T47D (cell line): Measurements from ENCODE around the gene RTN3.

Experiments
- DNase-seq, 2 experiments: peaks; one replicate each; pipeline versions ENCODE4 v3.0.0 to v3.0.0-alpha.2; 2011 to 2012; ENCODE audit warnings: low read depth in 1 of 2, low spot score in 1 of 2
- JUND ChIP-seq: IDR thresholded peaks from 2 replicates; pipeline ENCODE4 v1.6.1; 2012; ENCODE audit warnings: low read depth
- in situ Hi-C: cut with HindIII; loops from 2 replicates; pipeline ENCODE4 v1.10.0; 2016; ENCODE audit warnings: low sequenced_read_pairs, low pct_unique_long_range_greater_than_20kb

The RTN3 gene

GRCh38 chr11:63729326-63729725 is 48.0 kb downstream of the RTN3 start:
- in situ Hi-C loops, result no loop called here
- DNase-seq, result no peak
- TF ChIP-seq JUND, result no peak

- no peak for TF ChIP-seq JUND
- in situ Hi-C loops, result no loop called here
These were observed 55.6 kb downstream of the RTN3 start for GRCh38 chr11:63736864-63737263.

GRCh38 chr11:63737718-63738117 is 56.4 kb downstream of the RTN3 start:
- DNase-seq, result no peak
- in situ Hi-C loops, result no loop called here
- TF ChIP-seq JUND, result no peak

More at GRCh38 chr11:63736864-63737263, 55.6 kb downstream of the RTN3 start:
- no peak for DNase-seq

GRCh38 chr11:63738720-63739360 is 57.5 kb downstream of the RTN3 start:
- TF ChIP-seq JUND, result no peak
- peak in 1 of 2 experiments; percentile 83 for DNase-seq
- in situ Hi-C loops, result no loop called here

- in situ Hi-C loops, result no loop called here
- DNase-seq, result peak in 1 of 2 experiments; percentile 40
- TF ChIP-seq JUND, result no peak
These were observed 64.2 kb downstream of the RTN3 start for GRCh38 chr11:63745304-63746170.

- in situ Hi-C loops, result no loop called here
- no peak for DNase-seq
- no peak for TF ChIP-seq JUND
These were observed 65.7 kb downstream of the RTN3 start for GRCh38 chr11:63747011-63747410.

GRCh38 chr11:63749624-63750023 is 68.3 kb downstream of the RTN3 start:
- TF ChIP-seq JUND, result no peak
- in situ Hi-C loops, result no loop called here

GRCh38 chr11:63756919-63757761 is 75.8 kb downstream of the RTN3 start:
- no peak for TF ChIP-seq JUND
- DNase-seq, result no peak
- in situ Hi-C loops, result no loop called here

More at GRCh38 chr11:63749624-63750023, 68.3 kb downstream of the RTN3 start:
- no peak for DNase-seq

- DNase-seq, result no peak
- in situ Hi-C loops, result no loop called here
- TF ChIP-seq JUND, result no peak
These were observed 79.3 kb downstream of the RTN3 start for GRCh38 chr11:63760487-63761079.

- in situ Hi-C loops, result no loop called here
- no peak for DNase-seq
- TF ChIP-seq JUND, result no peak
These were observed 79.9 kb downstream of the RTN3 start for GRCh38 chr11:63761188-63761587.

- no peak for TF ChIP-seq JUND
- peak in 1 of 2 experiments; percentile 45 for DNase-seq
- in situ Hi-C loops, result no loop called here
These were observed 80.8 kb downstream of the RTN3 start for GRCh38 chr11:63761931-63762653.
